HS-5 (cell line): ENCODE data around the gene ANXA8.

Experiments
- DNase-seq: peaks from one replicate; pipeline ENCODE4 v3.0.0-alpha.2; 2012; ENCODE audit warnings: low read depth

ANXA8 gene

GRCh38 chr10:47447209-47447608 lies 36.7 kb downstream of the ANXA8 start:
- DNase-seq, result no peak

GRCh38 chr10:47445720-47446119 lies 38.2 kb downstream of the ANXA8 start:
- no peak for DNase-seq

DNA sequence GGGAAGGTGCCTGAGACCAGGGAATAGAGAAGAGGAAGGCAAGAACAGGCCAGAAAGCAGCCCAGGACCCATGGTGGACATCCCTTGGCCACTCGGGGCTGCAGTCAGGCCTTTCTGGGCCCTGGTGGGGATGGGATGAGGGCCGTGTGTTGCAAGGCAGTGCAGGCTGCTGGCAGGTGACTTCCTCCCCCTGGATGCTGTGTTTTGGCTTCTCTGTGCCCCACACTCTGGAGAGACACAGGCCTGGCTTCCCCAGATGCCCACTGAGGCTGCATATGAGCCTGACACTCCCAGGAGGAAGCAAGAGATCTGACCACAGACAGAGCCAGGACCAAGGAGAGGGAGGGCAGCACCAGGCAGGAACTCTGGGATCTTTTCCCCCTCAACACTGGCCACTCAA lies 39.9 kb downstream of the ANXA8 start:
- no peak for DNase-seq

GRCh38 chr10:47443145-47443544 lies 40.8 kb downstream of the ANXA8 start:
- no peak for DNase-seq

DNA sequence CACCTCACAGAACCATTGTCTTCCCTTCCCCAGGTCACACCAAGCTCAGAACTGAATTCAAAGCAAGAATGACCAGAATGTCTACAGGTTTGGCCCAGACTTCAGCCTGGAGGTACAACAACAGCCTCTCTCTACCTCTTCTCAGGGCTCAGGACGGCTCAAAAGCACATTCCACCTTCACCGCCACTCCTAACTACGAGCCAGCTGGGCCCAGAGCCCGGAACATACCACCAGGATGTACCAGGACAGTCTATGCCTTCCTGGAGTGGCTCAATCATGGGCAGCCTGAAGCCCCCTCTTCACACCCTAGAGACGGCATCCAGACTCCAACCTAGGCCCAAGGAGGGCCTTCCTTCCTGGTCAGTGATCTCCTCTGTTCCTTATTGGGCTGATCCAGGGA lies 41.6 kb downstream of the ANXA8 start:
- DNase-seq, result no peak

GRCh38 chr10:47441938-47442337 lies 42.0 kb downstream of the ANXA8 start:
- no peak for DNase-seq

DNA sequence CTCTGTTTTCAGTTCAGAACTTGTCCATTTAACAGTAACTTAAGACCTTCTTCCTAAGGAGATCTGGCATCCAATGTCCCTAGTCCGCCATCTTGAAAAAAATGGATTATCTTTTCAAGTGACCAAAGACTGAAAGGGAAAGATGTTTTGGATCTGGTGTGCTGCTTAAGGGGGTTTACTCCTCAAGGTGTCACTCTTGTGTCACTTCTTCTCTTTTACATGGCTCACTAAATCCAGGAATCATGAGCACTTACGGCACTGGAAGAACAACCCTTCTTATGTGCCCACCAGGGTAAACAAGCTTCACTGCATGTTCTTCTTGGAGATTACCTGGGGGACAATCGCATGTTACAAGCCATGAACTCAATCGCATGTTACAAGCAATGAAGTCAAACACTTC lies 43.7 kb downstream of the ANXA8 start:
- no peak for DNase-seq

- DNase-seq, result peak; percentile 9
Measured at GRCh38 chr10:47438857-47439474, 44.9 kb downstream of the ANXA8 start.

DNA sequence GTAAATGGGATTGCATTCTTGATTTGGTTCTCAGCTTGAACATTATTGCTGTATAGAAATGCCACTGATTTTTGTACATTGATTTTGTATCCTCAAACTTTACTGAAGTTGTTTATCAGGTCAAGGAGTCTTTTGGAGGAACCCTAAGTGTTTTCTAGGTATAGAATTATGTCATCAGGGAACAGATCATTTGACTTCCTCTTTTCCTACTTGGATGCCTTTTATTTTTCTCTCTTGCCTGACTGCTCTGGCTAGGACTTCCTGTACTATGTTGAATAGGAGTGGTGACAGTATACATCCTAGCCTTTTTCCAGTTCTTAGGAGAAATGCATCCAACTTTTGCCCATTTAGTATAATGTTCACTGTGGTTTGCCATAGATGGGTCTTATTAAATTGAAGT lies 48.8 kb downstream of the ANXA8 start:
- no peak for DNase-seq

DNA sequence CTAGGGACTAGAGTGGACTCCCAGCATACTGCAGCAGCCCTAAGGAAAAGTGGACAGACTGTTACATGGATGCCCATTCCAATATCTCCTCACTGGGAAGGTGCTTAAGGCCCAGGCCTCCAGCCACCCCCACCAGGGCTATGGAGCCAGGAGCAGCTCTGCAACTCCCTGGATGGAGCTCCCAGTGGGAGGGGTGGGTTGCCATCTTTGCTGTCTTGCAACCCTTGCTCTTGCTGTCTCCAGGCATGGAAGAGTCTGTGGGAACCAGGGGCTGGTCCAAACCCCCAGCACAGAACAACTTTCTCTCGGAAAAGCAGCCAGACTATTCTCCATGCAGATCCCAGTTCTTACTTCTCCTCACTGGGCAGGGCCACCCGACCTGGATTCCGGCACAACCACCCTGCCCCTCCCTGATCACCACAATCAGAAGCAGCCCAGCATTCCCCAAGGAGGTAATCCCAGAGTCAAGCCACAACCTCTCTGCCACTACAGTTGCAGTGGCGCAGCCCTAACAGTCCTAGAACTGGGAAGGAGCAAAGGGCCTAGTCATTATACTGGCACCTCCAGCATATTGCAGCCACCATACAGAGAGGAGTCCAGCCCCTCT lies 58.0 kb downstream of the ANXA8 start:
- DNase-seq, result no peak

DNA sequence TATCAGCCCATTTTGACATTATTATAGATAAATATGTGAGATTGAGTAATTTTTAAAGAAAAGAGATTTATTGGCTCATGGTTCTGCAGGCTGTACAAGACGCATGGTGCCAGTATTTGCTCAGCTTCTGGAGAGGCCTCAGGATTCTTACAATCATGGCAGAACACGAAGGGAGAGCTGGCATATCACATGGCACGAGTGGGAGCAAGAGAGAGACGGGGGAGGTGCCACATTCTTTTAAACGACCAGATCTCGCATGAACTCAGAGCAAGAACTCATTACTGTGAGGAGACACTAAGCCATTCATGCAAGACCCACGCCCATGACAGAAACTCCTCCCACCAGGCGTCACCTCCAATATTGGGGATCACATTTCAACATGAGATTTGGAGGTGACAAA lies 59.7 kb downstream of the ANXA8 start:
- DNase-seq, result no peak

GRCh38 chr10:47423476-47423875 lies 60.4 kb downstream of the ANXA8 start:
- DNase-seq, result no peak

DNA sequence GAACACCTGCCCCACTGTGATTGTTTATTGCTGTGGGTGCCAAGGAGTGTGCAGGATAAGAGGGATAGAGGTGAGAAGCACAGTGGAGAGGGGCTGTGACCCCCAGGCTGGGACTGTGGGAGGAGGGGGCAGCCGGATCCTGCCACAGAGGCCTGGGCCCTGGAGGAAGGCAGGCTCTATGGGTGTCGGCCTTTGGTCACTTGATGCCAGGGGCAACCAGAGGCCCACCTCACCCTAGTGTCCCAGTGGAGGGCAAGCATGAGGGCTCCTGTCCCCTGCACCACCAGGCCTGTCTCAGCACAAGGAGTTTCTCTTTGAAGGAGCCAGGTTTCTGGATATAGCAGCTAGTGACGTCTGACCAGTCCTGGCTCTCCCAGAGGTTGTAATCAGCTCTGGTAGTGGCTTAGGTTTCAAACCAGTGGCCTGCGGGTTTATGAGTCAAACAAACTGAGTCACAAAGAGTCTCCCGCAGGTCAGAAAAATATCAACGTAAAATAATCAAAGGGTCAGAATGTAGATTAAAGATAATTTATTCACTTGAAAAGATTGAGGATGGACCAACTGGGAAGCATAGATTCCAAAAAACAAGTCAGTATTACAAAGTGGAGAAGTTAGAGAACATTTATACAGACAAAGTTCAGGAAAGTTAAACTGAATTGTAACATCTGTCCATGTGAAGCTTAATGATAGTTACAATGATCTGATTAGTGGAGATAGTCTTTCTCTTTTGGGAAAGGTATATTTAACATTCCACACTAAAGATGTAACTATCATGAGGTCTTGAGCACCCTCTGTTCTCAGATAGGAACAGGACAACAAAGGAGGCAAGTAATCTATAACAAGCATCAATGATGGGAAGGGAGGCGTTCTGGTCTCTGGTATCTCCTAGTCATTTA lies 62.6 kb downstream of the ANXA8 start:
- DNase-seq, result no peak

- DNase-seq, result no peak
Measured at GRCh38 chr10:47420305-47421056, 63.4 kb downstream of the ANXA8 start.

DNA sequence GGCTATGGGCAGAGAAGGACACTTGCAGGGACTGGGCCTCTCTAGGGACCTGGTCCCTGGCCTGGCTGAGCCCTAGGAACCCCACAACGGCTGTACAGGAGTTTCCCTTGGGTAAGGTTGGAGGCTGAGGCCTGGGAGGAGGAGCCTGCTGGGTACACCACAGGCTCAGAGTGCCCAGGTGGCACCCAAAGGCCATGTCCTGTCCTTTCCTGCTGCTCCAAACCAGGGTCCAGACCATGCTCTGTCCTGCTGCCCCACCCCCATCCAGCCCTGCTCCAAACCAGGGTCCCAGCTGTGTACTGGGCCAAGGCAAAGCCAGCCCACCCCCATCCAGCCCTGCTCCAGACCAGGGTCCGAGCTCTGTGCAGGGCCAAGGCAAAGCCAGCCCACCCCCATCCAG lies 64.5 kb downstream of the ANXA8 start:
- no peak for DNase-seq

DNA sequence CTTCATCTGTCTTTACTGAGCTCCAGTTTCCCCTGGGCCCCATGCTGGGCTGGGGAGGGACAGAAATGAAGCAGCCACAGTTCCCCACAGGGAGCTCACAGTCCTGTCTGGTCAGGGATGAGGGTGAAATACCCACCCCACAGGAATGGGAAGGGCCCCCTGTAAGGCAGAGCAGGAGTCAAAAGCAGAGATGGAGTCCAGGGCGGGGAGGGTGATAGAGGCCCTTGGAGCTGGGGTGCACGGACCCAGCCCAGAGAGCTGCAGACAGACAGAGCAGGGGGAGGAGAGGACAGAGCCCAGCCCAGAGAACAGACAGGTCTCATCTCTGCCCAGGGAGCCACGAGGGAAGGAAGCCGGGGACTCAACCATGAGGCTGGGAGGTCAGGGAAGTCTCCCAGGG lies 64.9 kb downstream of the ANXA8 start:
- no peak for DNase-seq

GRCh38 chr10:47418321-47418720 lies 65.6 kb downstream of the ANXA8 start:
- no peak for DNase-seq
